ENCODE data around the gene ALLC. TPM values are rescaled to one million over a fixed set of nuclear protein-coding genes. Genes with fewer than 3 reads are reported as not detected.

The ALLC gene
- total RNA-seq, 1 donor from 2014 or later = 0.81 TPM

- no peak for DNase-seq (ENCODE audit: low spot score)
Measured at GRCh38 chr2:3677436-3677835, 19.4 kb downstream of the ALLC start.

GRCh38 chr2:3678212-3678611, 20.2 kb downstream of the ALLC start:
- no peak for DNase-seq (ENCODE audit: low spot score)

GRCh38 chr2:3679180-3679579, 21.2 kb downstream of the ALLC start:
- DNase-seq (ENCODE audit: low spot score) = no peak

- DNase-seq (ENCODE audit: low spot score) = no peak
Measured at GRCh38 chr2:3679616-3680393, 21.8 kb downstream of the ALLC start.

GRCh38 chr2:3680548-3681345, 22.7 kb downstream of the ALLC start:
- DNase-seq (ENCODE audit: low spot score) = no peak

GRCh38 chr2:3681625-3682024, 23.6 kb downstream of the ALLC start:
- DNase-seq (ENCODE audit: low spot score) = no peak

- no peak for DNase-seq (ENCODE audit: low spot score)
Measured at GRCh38 chr2:3682811-3683210, 24.8 kb downstream of the ALLC start.

- DNase-seq (ENCODE audit: low spot score) = no peak
Measured at GRCh38 chr2:3683748-3684454, 25.9 kb downstream of the ALLC start.

- DNase-seq (ENCODE audit: low spot score) = no peak
Measured at GRCh38 chr2:3689998-3690748, 32.2 kb downstream of the ALLC start.

- DNase-seq (ENCODE audit: low spot score) = no peak
Measured at GRCh38 chr2:3692375-3692774, 34.4 kb downstream of the ALLC start.

GRCh38 chr2:3696545-3696944, 38.5 kb downstream of the ALLC start:
- no peak for DNase-seq (ENCODE audit: low spot score)

- no peak for DNase-seq (ENCODE audit: low spot score)
Measured at GRCh38 chr2:3701071-3701470, 43.1 kb downstream of the ALLC start.

- no peak for DNase-seq (ENCODE audit: low spot score)
Measured at GRCh38 chr2:3703236-3703756, 45.3 kb downstream of the ALLC start, which contains the start of gene DCDC2C. TSS of gene DCDC2C (plus strand) at chr2:3703575. CDS start at chr2:3703752, 177 bp downstream.

- DNase-seq (ENCODE audit: low spot score) = no peak
Measured at GRCh38 chr2:3703757-3704355, 45.9 kb downstream of the ALLC start.

- DNase-seq (ENCODE audit: low spot score) = no peak
Measured at GRCh38 chr2:3704692-3705091, 46.7 kb downstream of the ALLC start.

GRCh38 chr2:3705782-3706181, 47.8 kb downstream of the ALLC start:
- DNase-seq (ENCODE audit: low spot score) = no peak

GRCh38 chr2:3706892-3707291, 48.9 kb downstream of the ALLC start:
- no peak for DNase-seq (ENCODE audit: low spot score)

GRCh38 chr2:3708576-3708975, 50.6 kb downstream of the ALLC start:
- DNase-seq (ENCODE audit: low spot score) = no peak

- DNase-seq (ENCODE audit: low spot score) = no peak
Measured at GRCh38 chr2:3709225-3709624, 51.2 kb downstream of the ALLC start.

GRCh38 chr2:3712424-3712823, 54.4 kb downstream of the ALLC start:
- DNase-seq (ENCODE audit: low spot score) = no peak

Data from mucosa of gallbladder (tissue), 1 donor.